Prostate gland (tissue), 2 donors: ENCODE data around the gene STAG1. TPM values are rescaled to one million over a fixed set of nuclear protein-coding genes. Genes with fewer than 3 reads are reported as not detected.

Experiments used
- DNase-seq: peaks from one replicate; pipeline ENCODE4 v3.0.0-alpha.2; 2019; ENCODE audit warnings: low spot score
- H3K27ac ChIP-seq, 2 donors: fragments of 200-600 bp; sonication (generic); 2 replicates each; pipeline ENCODE4 v1.5.1; 2017 to 2019
- H3K27me3 ChIP-seq: fragments of 200-600 bp; sonication (generic); replicated peaks from 2 replicates; pipeline ENCODE4 v1.5.1; 2019; ENCODE audit not compliant: insufficient read depth
- H3K36me3 ChIP-seq, 2 donors: fragments of 200-600 bp; sonication (generic); 1 replicate in 1 of 2; 2 replicates in 1 of 2; pipeline versions ENCODE4 v1.5.1 to v1.8.1; 2017 to 2019
- H3K4me1 ChIP-seq: fragments of 200-600 bp; sonication (generic); replicated peaks from 2 replicates; pipeline ENCODE4 v1.5.1; 2019
- H3K4me3 ChIP-seq, 2 donors: fragments of 200-600 bp; sonication (generic); 2 replicates each; pipeline ENCODE4 v1.5.1; 2017 to 2019
- H3K9me3 ChIP-seq: fragments of 200-600 bp; sonication (generic); 2 replicates; pipeline ENCODE4 v1.5.1; 2017
- POLR2A ChIP-seq: fragments of 450-650 bp; IDR thresholded peaks from one replicate; pipeline ENCODE4 v1.6.1; 2016; ENCODE audit warnings: antibody characterized with exemption, mild to moderate bottlenecking
- POLR2AphosphoS5 ChIP-seq: sonication (generic); formaldehyde crosslinking; IDR thresholded peaks from one replicate; pipeline ENCODE4 v1.6.1; 2017; ENCODE audit warnings: antibody characterized with exemption
- WGBS: methylation state at CpG from one replicate; pipeline ENCODE4 v1.1.5; 2018; 5-methylcytosine and 5-hydroxymethylcytosine counted together
- intact Hi-C: fragments of 100-400 bp; cut with DNase I; formaldehyde crosslinking; loops from one replicate; pipeline ENCODE4 v1.14.2; 2022
- total RNA-seq, 2 donors: library from RNA; depleted of rRNA; stranded (reverse); fragments of >200 nt; gene quantifications; one replicate each; pipeline ENCODE4 v1.1.0, GENCODE V29; 2016
- TF ChIP-seq, protein P1 (sequence below), 4 experiments: fragments of 200-600 bp in 2 of 4; fragments of 450-650 bp in 2 of 4; sonication (generic) in 2 of 4; IDR thresholded peaks; 1 replicate in 3 of 4; 2 replicates in 1 of 4; pipeline ENCODE4 v1.5.1; 2016 to 2019; ENCODE audit warnings: antibody characterized with exemption in 4 of 4, mild to moderate bottlenecking in 2 of 4, moderate library complexity in 2 of 4

The STAG1 gene
- total RNA-seq, 2 donors from 2014 or later, result 21.9 to 34.1 TPM

DNA sequence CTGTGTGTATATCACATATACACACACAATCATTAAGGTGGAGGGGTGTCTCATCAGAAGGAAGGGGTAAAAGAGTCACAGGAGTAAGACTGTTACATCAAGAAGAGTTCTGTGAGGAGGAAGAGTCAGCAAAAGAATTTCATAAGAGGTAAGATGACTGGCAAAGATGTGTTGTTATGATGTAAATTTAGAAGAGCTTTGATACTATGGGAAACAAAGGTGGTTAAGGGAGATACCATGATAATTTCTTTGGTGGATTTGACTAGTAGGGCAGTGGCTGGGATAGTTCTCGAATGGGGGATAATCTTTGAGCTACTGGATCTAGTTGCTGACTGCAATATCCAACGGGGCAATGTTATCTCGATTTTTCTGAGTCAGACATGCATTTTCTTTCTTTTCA lies 61.6 kb downstream of the STAG1 start:
- H3K27ac ChIP-seq, result no peak overlapping the region
- no peak for DNase-seq
- no peaks in the 10 kb centered on the region for H3K27me3 ChIP-seq
- no peaks in the 10 kb centered on the region for H3K4me1 ChIP-seq
- intact Hi-C loops, result no loop called here
- H3K4me3 ChIP-seq, result no peak overlapping the region
- TF ChIP-seq POLR2AphosphoS5 (no peak), POLR2A (no peak)
- TF ChIP-seq, protein P1, sequence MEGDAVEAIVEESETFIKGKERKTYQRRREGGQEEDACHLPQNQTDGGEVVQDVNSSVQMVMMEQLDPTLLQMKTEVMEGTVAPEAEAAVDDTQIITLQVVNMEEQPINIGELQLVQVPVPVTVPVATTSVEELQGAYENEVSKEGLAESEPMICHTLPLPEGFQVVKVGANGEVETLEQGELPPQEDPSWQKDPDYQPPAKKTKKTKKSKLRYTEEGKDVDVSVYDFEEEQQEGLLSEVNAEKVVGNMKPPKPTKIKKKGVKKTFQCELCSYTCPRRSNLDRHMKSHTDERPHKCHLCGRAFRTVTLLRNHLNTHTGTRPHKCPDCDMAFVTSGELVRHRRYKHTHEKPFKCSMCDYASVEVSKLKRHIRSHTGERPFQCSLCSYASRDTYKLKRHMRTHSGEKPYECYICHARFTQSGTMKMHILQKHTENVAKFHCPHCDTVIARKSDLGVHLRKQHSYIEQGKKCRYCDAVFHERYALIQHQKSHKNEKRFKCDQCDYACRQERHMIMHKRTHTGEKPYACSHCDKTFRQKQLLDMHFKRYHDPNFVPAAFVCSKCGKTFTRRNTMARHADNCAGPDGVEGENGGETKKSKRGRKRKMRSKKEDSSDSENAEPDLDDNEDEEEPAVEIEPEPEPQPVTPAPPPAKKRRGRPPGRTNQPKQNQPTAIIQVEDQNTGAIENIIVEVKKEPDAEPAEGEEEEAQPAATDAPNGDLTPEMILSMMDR (IDR thresholded peaks at IDR 0.05), result no peak
- WGBS, result 92% methylated on average over 3 of the region's 3 CpGs
- no peaks in the 10 kb centered on the region for H3K36me3 ChIP-seq
- no peaks in the 10 kb centered on the region for H3K9me3 ChIP-seq

DNA sequence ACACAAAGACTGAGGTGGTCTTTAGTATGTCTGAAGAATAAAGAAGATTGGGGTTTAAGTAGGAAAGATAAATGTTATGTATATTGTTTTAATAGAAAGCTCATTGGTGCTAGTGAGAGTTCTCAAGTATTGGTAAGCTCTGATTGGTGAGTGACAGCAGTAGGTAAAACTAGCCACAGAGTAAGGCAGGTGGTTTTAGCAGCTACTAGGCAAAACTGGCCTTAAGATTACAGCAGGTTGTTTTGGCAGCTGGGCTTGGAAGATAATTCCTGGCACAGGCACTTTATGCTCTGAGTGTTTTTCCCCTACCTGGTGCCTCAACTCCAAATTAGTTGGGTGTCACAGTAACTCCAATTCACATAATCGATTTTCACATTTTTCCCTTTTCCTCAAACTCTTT lies 66.3 kb downstream of the STAG1 start:
- Histone ChIP-seq H3K4me1 (no peaks in the 10 kb centered on the region), H3K4me3 (no peak overlapping the region), H3K27me3 (no peaks in the 10 kb centered on the region), H3K36me3 (no peaks in the 10 kb centered on the region), H3K9me3 (no peaks in the 10 kb centered on the region), H3K27ac (no peak overlapping the region)
- no peak for DNase-seq
- no peak for TF ChIP-seq POLR2A
- TF ChIP-seq, protein P1 (IDR thresholded peaks at IDR 0.05), result no peak
- TF ChIP-seq POLR2AphosphoS5, result no peak
- WGBS, result 86% methylated on average over 1 of the region's 1 CpG
- intact Hi-C loops, result no loop called here

DNA sequence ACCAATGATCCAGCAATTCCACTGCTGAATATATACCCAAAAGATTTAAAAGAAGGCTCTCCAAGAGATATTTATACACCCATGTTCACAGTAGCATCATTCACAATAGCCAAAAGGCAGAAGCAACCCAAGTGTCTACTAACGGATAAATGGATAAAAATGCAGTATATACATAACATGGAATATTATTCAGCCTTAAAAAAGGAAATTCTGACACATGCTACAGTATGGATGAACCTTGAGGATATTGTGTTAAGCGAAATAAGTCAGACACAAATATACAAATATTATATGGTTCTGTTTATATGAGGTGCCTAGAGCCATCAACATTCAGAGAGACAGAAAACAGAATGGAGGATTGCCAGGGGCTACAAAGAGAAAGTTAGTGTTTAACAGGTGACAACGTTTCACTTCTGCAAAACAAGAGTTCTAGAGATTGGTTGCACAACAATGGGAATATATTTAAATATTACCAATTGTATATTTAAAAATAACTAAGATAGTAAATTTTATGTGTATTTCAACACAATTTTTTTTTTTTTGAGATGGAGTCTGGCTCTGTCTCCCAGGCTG lies 69.4 kb downstream of the STAG1 start:
- Histone ChIP-seq H3K36me3 (no peaks in the 10 kb centered on the region), H3K9me3 (no peaks in the 10 kb centered on the region), H3K27ac (no peak overlapping the region), H3K27me3 (no peaks in the 10 kb centered on the region), H3K4me1 (no peaks in the 10 kb centered on the region), H3K4me3 (no peak overlapping the region)
- no peak for TF ChIP-seq POLR2AphosphoS5
- TF ChIP-seq, protein P1 (IDR thresholded peaks at IDR 0.05), result no peak
- TF ChIP-seq POLR2A, result no peak
- 93% methylated on average over 3 of the region's 3 CpGs for WGBS
- no peak for DNase-seq
- intact Hi-C loops, result no loop called here

DNA sequence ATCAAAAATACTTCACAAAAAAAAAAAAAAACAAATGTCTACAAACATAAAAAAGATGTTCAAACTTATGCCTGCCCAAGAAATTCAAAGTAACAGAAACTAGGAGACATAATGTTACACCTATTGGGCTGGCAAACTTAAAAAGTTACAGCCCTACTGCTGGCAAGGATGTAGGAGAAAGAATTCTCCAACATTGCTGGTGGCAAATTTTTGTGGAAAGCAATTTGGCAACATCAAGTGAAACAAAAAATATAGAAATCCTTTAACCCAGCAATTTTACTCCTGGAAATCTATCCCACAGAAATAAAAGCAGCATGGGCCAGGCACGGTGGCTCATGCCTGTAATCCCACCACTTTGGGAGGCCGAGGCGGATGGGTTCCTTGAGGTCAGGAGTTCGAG lies 73.2 kb downstream of the STAG1 start:
- Histone ChIP-seq H3K27ac (no peak overlapping the region), H3K27me3 (no peaks in the 10 kb centered on the region), H3K9me3 (no peaks in the 10 kb centered on the region), H3K36me3 (no peaks in the 10 kb centered on the region), H3K4me1 (no peaks in the 10 kb centered on the region), H3K4me3 (no peak overlapping the region)
- intact Hi-C loops, result no loop called here
- TF ChIP-seq, protein P1 (IDR thresholded peaks at IDR 0.05), result no peak
- TF ChIP-seq POLR2AphosphoS5, result no peak
- no peak for TF ChIP-seq POLR2A
- 92% methylated on average over 4 of the region's 4 CpGs for WGBS
- no peak for DNase-seq

DNA sequence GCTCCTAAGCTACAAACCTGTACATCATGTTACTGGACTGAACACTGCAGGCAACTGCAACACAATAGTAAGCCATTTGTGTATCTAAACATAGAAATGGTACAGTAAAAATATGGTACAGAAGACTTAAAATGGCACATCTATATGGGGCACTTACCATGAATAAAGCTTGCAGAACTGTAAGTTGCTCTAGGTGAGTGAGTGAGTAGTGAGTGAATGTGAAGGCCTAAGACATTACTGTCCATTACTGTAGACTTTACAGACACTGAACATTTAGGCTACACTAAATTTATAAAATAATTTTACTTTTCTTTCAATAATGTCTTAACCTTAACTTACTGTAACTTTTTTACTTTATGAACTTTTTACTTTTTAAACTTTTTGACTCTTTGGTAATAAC lies 76.2 kb downstream of the STAG1 start:
- no peak for DNase-seq
- intact Hi-C loops, result no loop called here
- H3K27me3 ChIP-seq, result no peaks in the 10 kb centered on the region
- H3K36me3 ChIP-seq, result no peaks in the 10 kb centered on the region
- TF ChIP-seq POLR2AphosphoS5 (no peak), POLR2A (no peak)
- TF ChIP-seq, protein P1 (IDR thresholded peaks at IDR 0.05), result no peak
- no peak overlapping the region for H3K4me3 ChIP-seq
- H3K27ac ChIP-seq, result no peak overlapping the region
- H3K4me1 ChIP-seq, result no peaks in the 10 kb centered on the region
- H3K9me3 ChIP-seq, result no peaks in the 10 kb centered on the region
